Measurements from ENCODE around the gene ZNF672.
A peak's percentile ranks its signal among the peaks of the same experiment; 100 is the strongest.
"Not testable (repeated sequence)": the region's sequence is repeated elsewhere in the genome, so short reads cannot be mapped to it uniquely, and the experiment has no call there.

ZNF672 gene

DNA sequence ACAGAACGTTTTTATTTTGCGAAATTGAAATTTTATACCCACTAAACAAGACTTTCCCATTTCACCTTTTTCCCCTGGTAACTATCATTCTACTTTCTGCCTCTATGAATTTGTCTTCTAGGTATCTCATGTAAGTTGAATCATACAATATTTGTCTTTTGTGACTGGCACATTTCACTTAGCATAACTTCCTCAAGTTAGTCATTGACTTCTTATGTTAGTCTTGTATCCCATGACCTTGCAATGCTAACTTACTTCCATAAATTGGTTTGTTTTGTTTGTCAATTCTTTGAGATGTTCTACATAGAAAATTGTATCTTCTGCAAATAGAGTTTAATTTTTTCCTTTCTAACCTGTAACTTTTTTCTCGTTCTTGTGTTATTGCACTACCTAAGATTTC, 39.2 kb upstream of the ZNF672 start:
- TF ChIP-seq, protein P1, sequence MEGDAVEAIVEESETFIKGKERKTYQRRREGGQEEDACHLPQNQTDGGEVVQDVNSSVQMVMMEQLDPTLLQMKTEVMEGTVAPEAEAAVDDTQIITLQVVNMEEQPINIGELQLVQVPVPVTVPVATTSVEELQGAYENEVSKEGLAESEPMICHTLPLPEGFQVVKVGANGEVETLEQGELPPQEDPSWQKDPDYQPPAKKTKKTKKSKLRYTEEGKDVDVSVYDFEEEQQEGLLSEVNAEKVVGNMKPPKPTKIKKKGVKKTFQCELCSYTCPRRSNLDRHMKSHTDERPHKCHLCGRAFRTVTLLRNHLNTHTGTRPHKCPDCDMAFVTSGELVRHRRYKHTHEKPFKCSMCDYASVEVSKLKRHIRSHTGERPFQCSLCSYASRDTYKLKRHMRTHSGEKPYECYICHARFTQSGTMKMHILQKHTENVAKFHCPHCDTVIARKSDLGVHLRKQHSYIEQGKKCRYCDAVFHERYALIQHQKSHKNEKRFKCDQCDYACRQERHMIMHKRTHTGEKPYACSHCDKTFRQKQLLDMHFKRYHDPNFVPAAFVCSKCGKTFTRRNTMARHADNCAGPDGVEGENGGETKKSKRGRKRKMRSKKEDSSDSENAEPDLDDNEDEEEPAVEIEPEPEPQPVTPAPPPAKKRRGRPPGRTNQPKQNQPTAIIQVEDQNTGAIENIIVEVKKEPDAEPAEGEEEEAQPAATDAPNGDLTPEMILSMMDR (IDR thresholded peaks at IDR 0.05; ENCODE audit: borderline replicate concordance, insufficient read depth, low read depth, low read length) = no peak
- H3K4me3 ChIP-seq (ENCODE audit: low read depth, low read length) = no peak overlapping the region

DNA sequence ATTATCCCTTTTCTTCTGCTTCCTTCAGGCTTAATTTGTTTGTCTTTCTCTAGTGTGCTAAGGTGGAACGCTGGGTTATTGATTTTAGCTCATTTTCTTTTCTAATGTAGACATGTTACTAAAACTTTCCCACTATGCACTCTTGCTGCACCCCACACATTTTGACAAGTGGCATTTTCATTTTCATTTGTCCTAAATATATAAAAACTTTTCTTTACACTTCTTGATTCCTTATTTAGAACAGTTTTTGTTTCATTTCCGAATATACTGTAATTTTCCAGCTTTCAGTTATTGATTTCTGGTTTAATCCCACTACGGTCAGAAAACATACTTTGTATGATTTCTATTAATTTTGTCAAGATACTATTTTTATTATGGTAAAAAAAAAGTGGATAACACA, 37.6 kb upstream of the ZNF672 start:
- TF ChIP-seq, protein P1 (IDR thresholded peaks at IDR 0.05; ENCODE audit: borderline replicate concordance, insufficient read depth, low read depth, low read length) = no peak
- H3K4me3 ChIP-seq (ENCODE audit: low read depth, low read length) = no peak overlapping the region

GRCh38 chr1:248802454-248802853, 35.6 kb upstream of the ZNF672 start:
- TF ChIP-seq, protein P1 (IDR thresholded peaks at IDR 0.05; ENCODE audit: borderline replicate concordance, insufficient read depth, low read depth, low read length) = no peak

DNA sequence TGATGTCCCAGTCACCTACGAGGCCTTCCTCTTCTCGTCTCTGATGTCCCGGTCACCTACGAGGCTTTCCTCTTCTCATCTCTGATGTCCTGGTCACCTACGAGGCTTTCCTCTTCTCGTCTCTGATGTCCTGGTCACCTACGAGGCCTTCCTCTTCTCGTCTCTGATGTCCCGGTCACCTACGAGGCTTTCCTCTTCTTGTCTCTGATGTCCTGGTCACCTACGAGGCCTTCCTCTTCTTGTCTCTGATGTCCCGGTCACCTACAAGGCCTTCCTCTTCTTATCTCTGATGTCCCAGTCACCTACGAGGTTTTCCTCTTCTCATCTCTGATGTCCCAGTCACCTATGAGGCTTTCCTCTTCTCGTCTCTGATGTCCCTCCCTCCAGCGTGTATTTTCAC, 34.5 kb upstream of the ZNF672 start:
- H3K4me3 ChIP-seq (ENCODE audit: low read depth, low read length) = not testable (repeated sequence)

More at GRCh38 chr1:248802454-248802853, 35.6 kb upstream of the ZNF672 start:
- H3K4me3 ChIP-seq (ENCODE audit: low read depth, low read length) = no peak overlapping the region

GRCh38 chr1:248804771-248805681, 33.0 kb upstream of the ZNF672 start:
- H3K4me3 ChIP-seq (ENCODE audit: low read depth, low read length) = no peak overlapping the region

GRCh38 chr1:248805876-248806275, 32.1 kb upstream of the ZNF672 start:
- TF ChIP-seq, protein P1 (IDR thresholded peaks at IDR 0.05; ENCODE audit: borderline replicate concordance, insufficient read depth, low read depth, low read length) = no peak
- no peak overlapping the region for H3K4me3 ChIP-seq (ENCODE audit: low read depth, low read length)

More at GRCh38 chr1:248804771-248805681, 33.0 kb upstream of the ZNF672 start:
- TF ChIP-seq, protein P1 (IDR thresholded peaks at IDR 0.05; ENCODE audit: borderline replicate concordance, insufficient read depth, low read depth, low read length) = no peak

- TF ChIP-seq, protein P1 (IDR thresholded peaks at IDR 0.05; ENCODE audit: borderline replicate concordance, insufficient read depth, low read depth, low read length) = peak; percentile 94
- H3K4me3 ChIP-seq (ENCODE audit: low read depth, low read length) = no peak overlapping the region
Measured at GRCh38 chr1:248807067-248807737, 30.8 kb upstream of the ZNF672 start.

Data from GM12875 (cell line).